Heart left ventricle (tissue), 16 donors: ENCODE measurements around the gene ZNF213. TPM values are rescaled to one million over a fixed set of nuclear protein-coding genes. Genes with fewer than 3 reads are reported as not detected.
A peak's percentile ranks its signal among the peaks of the same experiment; 100 is the strongest.

ENCODE experiments used
- ATAC-seq, 4 donors: fragments of 200-7000 bp; cut with Tn5 transposase; one replicate each; pipeline ENCODE4 v1.9.1; 2020 to 2022; ENCODE audit warnings: moderate library complexity in 4 of 4, mild to moderate bottlenecking in 3 of 4, moderate number of reproducible peaks in 1 of 4
- DNase-seq, 5 donors: peaks; one replicate each; pipeline ENCODE4 v3.0.0-alpha.2; 2020
- H3K27ac ChIP-seq, 12 donors: fragments of 200-600 bp; sonication (generic) in 4 of 12; one replicate each; pipeline versions ENCODE4 v1.5.0 to v1.8.0; 2016 to 2022; ENCODE audit warnings: mild to moderate bottlenecking in 2 of 12
- H3K27me3 ChIP-seq, 9 donors: fragments of 200-600 bp; sonication (generic) in 2 of 9; one replicate each; pipeline versions ENCODE4 v1.5.1 to v1.8.0; 2016 to 2022; ENCODE audit warnings: mild to moderate bottlenecking in 3 of 9
- H3K36me3 ChIP-seq, 9 donors: fragments of 200-600 bp; sonication (generic) in 2 of 9; one replicate each; pipeline versions ENCODE4 v1.5.0 to v1.8.0; 2018 to 2022; ENCODE audit warnings: mild to moderate bottlenecking in 2 of 9
- H3K4me1 ChIP-seq, 12 donors: fragments of 200-600 bp; sonication (generic) in 4 of 12; one replicate each; pipeline versions ENCODE4 v1.5.0 to v1.8.0; 2016 to 2022; ENCODE audit warnings: mild to moderate bottlenecking in 3 of 12
- H3K4me3 ChIP-seq, 12 donors: fragments of 200-600 bp; sonication (generic) in 4 of 12; one replicate each; pipeline versions ENCODE4 v1.5.0 to v1.8.0; 2017 to 2022; ENCODE audit warnings: mild to moderate bottlenecking in 9 of 12, moderate library complexity in 4 of 12
- H3K9me3 ChIP-seq, 12 donors: fragments of 200-600 bp; sonication (generic) in 4 of 12; one replicate each; pipeline versions ENCODE4 v1.5.0 to v1.8.0; 2016 to 2022; ENCODE audit warnings: mild to moderate bottlenecking in 1 of 12
- POLR2A ChIP-seq, 2 donors: fragments of 450-650 bp; IDR thresholded peaks; one replicate each; pipeline ENCODE4 v1.6.1; 2017; ENCODE audit warnings: antibody characterized with exemption in 2 of 2, mild to moderate bottlenecking in 2 of 2, moderate library complexity in 2 of 2
- WGBS, 4 donors: extraction: QIAGEN DNeasy Blood & Tissue Kit in 2 of 4; methylation state at CpG; one replicate each; pipeline versions ENCODE4 v1.1.5 to v1.1.7; 2013 to 2018; 5-methylcytosine and 5-hydroxymethylcytosine counted together
- intact Hi-C, 10 donors: fragments of 100-400 bp; cut with DNase I; formaldehyde crosslinking; loops; one replicate each; pipeline versions ENCODE4 v1.11.1 to v1.14.2; 2022
- polyA plus RNA-seq, 2 donors: library from polyadenylated mRNA; stranded (reverse); fragments of 200-250 nt; gene quantifications; one replicate each; pipeline ENCODE4 v1.2.3, GENCODE V29; 2013
- total RNA-seq, 9 donors: library from RNA; depleted of rRNA in 2 of 9; stranded (reverse); fragments of >200 nt in 2 of 9; fragmentation: NEBNext Ultra II Directional in 3 of 9; extraction: Animal tissue kit (Norgen Biotek cat#: 25700) in 3 of 9; gene quantifications; one replicate each; pipeline versions ENCODE4 v1.1.0 to v1.2.4, GENCODE V29; 2016 to 2023
- TF ChIP-seq, protein P1 (sequence below), 12 donors: fragments of 200-600 bp; sonication (generic) in 4 of 12; IDR thresholded peaks; one replicate each; pipeline versions ENCODE4 v1.5.0 to v1.8.0; 2018 to 2022; ENCODE audit warnings: antibody characterized with exemption in 12 of 12, mild to moderate bottlenecking in 5 of 12
- donor health status: ischemic (EF 13 %, LVEDD 7.1; RV severe dilation, severe dysfunction).
- donor health status: healthy with polysubstance abuse.
- donor health status: DM: no; HTN: yes; CAD: no.
- donor health status: DM: no; HTN: no; CAD: no.
- donor health status: ischemic (EF 25% LVEDD 6.9; RV normal size, moderate dysfunction).
- donor health status: ischemic (EF 25% LVEDD 5.7; RV mildly dilated, moderate dysfunction).
- donor health status: healthy.
- donor health status: DM: yes; HTN: yes; CAD: no.
- donor health status: ischemic (EF 35%, LVEDD 5.7; RV mildly dilated, moderate dysfunction).
- donor health status: nonischemic (EF 11% LVEDD 7.7; RV severe dilation, severe dysfunction).
- donor health status: DM: yes; HTN: yes; CAD: no.
- donor health status: PGD.
- donor health status: ischemic (EF 29% LVEDD 5.4; RV normal size, mild dysfunction).
- donor health status: nonischemic (EF 23%, LVEDD 6.1; RV moderate dilation, normal function).

Gene ZNF213
- total and polyA plus RNA-seq, 11 donors: 6.7 to 14.3 (median 8.7) TPM

DNA sequence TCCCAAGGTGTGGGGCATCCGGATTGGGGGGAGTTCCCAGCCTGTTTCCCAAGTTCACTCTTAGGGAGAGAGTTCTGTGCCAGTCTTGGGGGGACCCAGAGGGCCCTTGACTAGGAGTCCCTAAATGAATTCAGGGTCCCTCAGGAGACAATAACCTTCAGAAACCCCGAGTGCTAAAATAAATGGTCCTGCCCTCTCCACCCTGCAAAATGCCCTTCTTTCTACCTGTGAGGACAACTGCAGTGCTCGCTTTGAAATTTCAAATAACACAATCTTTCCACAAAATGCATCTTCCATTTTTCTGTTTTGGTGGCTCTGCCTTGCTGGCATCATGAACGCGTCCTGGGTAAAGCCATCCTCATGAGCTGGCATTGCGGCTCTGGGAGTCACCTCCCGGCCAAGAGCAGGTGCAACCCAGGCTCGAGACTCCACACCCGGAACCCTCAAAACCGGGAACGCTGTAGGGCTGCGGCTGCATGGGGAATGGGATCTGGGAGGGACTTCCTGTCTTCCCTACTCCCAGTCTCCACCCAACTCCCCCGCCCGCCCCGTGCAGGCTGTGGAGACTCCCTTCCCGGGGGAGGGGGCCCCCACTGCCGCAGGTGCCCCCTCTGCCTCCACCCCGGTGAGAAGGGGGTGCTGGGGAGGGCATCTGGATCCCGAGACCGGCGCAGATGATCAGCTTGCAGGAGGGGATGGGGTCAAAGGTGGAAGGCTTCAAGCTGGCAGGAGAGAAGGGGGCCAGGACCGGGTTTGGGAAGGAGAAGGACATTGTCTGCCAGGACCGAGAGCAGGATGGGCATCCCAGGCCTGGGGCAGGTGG is 22.6 kb upstream of the ZNF213 start, which contains the start of gene ZNF205:
Gene ZNF205, plus strand, starts transcription at position 529 of the 823 bp plus-strand sequence. CDS start 845 bp downstream, outside the sequence.
- peak; percentile 81 to 97 (median 94) for ATAC-seq
- DNase-seq: peak; percentile 84 to 87 (median 85)
- 7 to 14% (median 10%) methylated on average over 16 to 23 of the region's 23 CpGs for WGBS, 4 donors
- Histone ChIP-seq H3K4me3 (peak within 1 kb of the TSS; percentile 40 to 97 (median 85)), H3K27me3 (peaks cover 0 to 3% (median 0%) of the 10 kb centered on the region in 9 donors), H3K9me3 (no peaks in the 10 kb centered on the region), H3K27ac (peak within 1 kb of the TSS; percentile 12 to 89 (median 76)), H3K4me1 (peaks cover 0 to 37% (median 26%) of the 10 kb centered on the region in 12 donors), H3K36me3 (peaks cover 0 to 28% (median 22%) of the 10 kb centered on the region in 9 donors)
- TF ChIP-seq POLR2A (IDR thresholded peaks at IDR 0.05): peak in 1 of 2 donors; percentile 16
- TF ChIP-seq, protein P1, sequence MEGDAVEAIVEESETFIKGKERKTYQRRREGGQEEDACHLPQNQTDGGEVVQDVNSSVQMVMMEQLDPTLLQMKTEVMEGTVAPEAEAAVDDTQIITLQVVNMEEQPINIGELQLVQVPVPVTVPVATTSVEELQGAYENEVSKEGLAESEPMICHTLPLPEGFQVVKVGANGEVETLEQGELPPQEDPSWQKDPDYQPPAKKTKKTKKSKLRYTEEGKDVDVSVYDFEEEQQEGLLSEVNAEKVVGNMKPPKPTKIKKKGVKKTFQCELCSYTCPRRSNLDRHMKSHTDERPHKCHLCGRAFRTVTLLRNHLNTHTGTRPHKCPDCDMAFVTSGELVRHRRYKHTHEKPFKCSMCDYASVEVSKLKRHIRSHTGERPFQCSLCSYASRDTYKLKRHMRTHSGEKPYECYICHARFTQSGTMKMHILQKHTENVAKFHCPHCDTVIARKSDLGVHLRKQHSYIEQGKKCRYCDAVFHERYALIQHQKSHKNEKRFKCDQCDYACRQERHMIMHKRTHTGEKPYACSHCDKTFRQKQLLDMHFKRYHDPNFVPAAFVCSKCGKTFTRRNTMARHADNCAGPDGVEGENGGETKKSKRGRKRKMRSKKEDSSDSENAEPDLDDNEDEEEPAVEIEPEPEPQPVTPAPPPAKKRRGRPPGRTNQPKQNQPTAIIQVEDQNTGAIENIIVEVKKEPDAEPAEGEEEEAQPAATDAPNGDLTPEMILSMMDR (IDR thresholded peaks at IDR 0.05): no peak
- intact Hi-C loops: loop anchor here in 1 of 10 donors (5.0 kb wide), 1 partner anchor 55 kb away; no protein-coding TSS in a partner anchor

DNA sequence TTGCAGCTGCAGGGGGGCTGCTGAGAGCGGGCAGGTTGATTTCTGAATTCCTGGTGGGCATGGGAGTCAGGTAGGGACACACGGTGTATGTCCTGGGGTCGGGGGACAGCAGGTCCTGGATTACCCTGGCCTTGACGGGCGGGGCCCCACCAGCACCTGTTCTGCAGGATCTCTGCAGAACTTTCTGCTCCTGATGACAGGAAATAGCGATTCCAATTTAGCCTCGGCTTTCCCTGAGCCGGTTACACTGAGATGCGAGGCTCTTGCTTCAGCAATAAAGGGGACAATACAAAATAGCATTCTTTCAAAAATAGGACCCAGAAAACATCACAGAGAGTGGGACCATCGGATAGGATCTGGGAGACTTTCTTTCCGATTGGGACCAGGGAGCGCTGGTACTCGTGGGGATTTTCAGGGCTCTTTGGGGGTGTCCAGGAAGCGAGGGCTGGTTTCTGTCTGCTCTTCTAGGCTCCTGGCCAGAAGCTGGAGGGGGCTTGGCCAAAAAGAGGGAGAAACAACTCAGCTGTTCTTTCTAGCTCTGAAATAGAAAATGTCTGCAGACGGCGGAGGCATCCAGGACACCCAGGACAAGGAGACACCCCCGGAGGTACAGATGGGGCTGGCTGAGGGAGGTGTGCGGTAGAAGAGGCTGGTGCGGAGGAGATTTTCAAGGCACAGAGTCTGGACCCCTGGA is 21.8 kb upstream of the ZNF213 start:
- H3K9me3 ChIP-seq: no peaks in the 10 kb centered on the region
- peaks cover 0 to 3% (median 0%) of the 10 kb centered on the region in 9 donors for H3K27me3 ChIP-seq
- TF ChIP-seq, protein P1 (IDR thresholded peaks at IDR 0.05): no peak
- no peak for TF ChIP-seq POLR2A (IDR thresholded peaks at IDR 0.05)
- peak overlapping the region; percentile 12 to 89 (median 76) for H3K27ac ChIP-seq
- peak; percentile 8 to 38 (median 19) for ATAC-seq
- intact Hi-C loops: loop anchor here in 1 of 10 donors (5.0 kb wide), 1 partner anchor 56 kb away; no protein-coding TSS in a partner anchor
- peaks cover 0 to 35% (median 27%) of the 10 kb centered on the region in 9 donors for H3K36me3 ChIP-seq
- H3K4me1 ChIP-seq: peaks cover 0 to 35% (median 24%) of the 10 kb centered on the region in 12 donors
- 15 to 29% (median 16%) methylated on average over 15 to 19 of the region's 19 CpGs for WGBS, 4 donors
- peak in 1 of 5 donors; percentile 45 for DNase-seq
- H3K4me3 ChIP-seq: peak overlapping the region; percentile 40 to 97 (median 85)

GRCh38 chr16:3113765-3114479 is 20.9 kb upstream of the ZNF213 start:
- intact Hi-C loops: loop anchor here in 1 of 10 donors (5.0 kb wide), 1 partner anchor 57 kb away; no protein-coding TSS in a partner anchor
- 57 to 64% (median 60%) methylated on average over 14 to 17 of the region's 17 CpGs for WGBS, 4 donors
- TF ChIP-seq POLR2A (IDR thresholded peaks at IDR 0.05): no peak
- TF ChIP-seq, protein P1 (IDR thresholded peaks at IDR 0.05): no peak
- Histone ChIP-seq H3K4me1 (peaks cover 0 to 35% (median 24%) of the 10 kb centered on the region in 12 donors), H3K4me3 (peak overlapping the region in 10 of 12 donors; percentile 63 to 97 (median 86)), H3K27me3 (peaks cover 0 to 3% (median 0%) of the 10 kb centered on the region in 9 donors), H3K27ac (peak overlapping the region in 3 of 12 donors; percentile 85 to 89 (median 86)), H3K36me3 (peaks cover 0 to 43% (median 36%) of the 10 kb centered on the region in 9 donors), H3K9me3 (no peaks in the 10 kb centered on the region)
- ATAC-seq (no peak), DNase-seq (no peak)
